HG02852 (cell line): ENCODE data around the gene TEKT1.
"Not testable (repeated sequence)": the region's sequence is repeated elsewhere in the genome, so short reads cannot be mapped to it uniquely, and the experiment has no call there.

Experiments used
- ATAC-seq: cut with Tn5 transposase; IDR thresholded peaks from one replicate; pipeline ENCODE4 v1.9.1; 2021; ENCODE audit warnings: mild to moderate bottlenecking, moderate library complexity; ENCODE audit not compliant: unreplicated experiment

TEKT1 gene

DNA sequence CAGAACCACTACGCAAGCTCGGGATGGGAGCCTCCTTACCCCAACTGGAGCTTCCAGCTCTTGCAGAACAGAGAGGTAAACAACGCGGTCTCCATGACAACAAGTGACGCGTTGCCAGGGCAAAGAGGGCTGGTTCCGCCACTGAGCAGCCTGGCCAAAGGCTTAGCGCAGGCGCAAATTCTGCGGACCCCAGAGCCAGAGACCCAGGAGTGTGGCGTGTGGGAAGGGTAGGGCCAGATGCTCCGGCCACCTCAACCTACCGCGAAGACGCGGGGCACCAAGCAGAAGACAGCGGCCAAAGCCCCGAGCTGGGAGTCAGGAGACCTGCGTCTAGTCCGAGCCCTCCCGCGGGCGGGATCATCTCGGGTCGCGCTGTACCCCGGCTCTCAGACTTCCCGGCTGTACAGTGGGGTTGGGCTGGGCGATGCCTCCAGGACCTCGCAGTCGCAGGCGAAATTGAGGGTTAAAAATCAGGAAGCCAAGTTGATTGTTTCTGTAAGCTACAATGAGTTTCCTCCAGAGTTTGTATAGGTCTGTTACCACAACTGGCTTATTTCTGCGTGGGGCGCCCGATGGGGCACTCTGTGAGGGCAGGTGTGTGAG, at the start of gene TEKT1:
TEKT1 (minus strand) TSS at position 69 of the 603 bp plus-strand sequence. CDS start 1,353 bp downstream, outside the sequence.
- ATAC-seq = no peak

DNA sequence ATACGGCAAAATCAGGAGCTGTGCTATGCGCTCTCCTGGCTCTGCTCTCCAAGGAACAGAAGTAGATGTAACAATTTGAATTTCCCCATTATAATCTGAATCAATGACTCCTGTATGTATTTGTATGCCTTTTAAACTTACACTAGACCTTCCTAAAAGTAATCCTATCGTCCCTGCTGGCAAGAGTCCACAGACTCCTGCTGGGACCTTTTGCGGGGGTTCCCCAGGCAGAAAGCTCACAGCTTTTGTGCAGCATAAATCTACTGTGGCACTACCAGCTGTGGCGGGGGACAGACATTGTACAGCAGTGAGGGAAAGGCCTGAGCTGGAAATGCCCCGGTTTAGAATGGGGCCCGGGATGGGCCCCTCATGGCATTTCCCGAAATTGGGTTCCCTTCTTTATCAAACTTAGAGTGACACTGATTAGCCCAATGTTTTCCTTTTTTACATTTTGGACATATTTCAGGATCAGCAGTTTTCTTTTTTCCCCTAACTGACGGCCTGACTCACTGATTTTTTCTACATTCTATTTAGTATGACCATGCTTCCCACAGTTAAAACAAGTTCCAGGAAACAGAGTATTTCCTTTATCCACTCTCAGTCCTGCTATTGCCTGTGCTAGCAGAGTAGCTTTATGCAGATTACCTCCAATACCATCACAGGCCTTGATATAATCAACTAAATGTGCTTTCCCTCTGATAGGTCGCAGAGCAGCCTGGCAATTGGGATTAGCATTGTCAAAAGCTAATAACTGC, 47.9 kb upstream of the TEKT1 start:
- not testable (repeated sequence) for ATAC-seq

DNA sequence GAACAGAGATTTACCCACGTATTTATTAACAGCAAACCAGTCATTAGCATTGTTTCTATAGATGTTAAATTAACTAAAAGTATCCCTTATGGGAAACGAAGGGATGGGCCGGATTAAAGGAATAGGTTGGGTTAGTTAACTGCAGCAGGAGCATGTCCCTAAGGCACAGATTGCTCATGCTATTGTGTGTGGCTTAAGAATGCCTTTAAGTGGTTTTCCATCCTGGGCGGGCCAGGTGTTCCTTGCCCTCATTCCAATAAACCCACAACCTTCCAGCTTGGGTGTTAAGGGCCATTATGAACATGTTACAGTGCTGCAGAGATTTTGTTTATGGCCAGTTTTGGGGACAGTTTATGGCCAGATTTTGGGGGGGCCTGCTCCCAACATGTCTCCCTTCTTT, 43.7 kb upstream of the TEKT1 start:
- not testable (repeated sequence) for ATAC-seq

DNA sequence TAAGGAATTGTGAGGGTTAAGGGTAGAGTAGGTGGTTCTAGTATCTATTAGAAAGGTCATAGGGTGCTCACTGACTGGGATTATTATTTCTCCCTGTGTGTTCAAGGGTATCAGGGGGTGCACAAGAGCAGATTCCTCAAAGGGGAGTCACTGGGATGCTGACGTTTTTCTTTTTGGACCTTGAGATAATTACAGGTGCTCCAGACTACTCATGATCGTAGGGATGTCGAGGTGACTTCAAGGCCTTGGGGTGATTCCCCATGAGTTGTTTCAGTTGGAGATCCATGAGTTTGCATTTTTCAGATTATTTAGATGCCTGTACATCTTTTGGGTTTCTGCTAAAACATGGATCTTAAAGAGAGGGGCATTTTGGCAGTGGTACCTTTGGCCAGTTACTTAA, 41.4 kb upstream of the TEKT1 start:
- no peak for ATAC-seq

DNA sequence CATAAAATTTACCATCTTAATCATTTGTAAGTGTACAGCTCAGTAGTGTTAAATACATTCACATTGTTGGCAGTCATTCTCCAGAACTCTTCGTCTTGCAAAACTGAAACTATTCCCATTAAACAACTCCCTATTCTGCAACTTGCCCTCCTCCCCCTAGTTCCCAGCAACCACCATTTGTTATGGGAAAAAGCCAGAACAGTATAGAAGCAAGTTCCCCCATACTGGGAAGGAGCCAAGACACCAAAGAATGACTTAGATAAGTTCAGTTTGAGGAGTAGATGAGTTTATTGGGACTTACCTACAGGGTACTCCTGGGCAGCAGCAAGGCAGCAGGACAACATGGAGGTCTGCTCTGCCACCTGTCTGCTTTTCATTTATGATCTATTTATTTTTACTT, 39.3 kb upstream of the TEKT1 start:
- ATAC-seq = no peak

DNA sequence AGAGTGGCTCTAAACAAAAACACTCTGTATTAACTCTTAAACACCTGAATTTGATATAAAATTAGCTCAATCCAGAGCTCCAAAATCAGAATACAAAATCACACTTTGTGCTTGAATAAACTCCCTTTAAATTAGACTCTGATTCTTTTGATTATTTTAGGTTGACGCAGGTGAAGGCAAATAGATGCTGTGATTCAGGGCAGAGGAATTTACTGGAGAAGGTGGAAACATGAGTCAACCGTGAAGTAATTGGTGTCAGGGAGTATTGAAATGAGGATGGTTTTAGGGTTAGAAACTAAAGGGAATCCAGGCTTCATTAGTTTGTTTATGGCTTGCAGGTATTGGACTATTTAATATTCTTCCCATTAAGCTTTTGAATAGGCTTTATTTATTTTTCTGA, 37.1 kb upstream of the TEKT1 start:
- no peak for ATAC-seq

DNA sequence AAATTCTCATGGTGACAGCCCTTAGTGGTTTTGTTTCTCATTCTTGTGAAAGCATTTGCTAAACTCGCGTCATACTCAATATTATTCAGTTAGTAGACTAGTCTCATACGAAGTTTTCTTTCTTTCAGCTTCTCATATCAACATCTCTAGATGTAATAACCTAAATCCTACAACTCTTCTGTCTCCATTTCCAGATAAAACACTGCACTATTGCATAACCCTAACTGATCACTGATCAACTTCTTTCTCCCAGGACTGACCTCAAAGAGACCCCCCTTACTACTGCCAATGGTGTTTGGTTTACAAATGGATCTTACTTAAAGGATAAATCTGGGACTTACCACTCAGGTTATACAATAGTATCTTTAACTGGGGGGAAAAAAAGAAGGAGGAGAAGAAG, 36.3 kb upstream of the TEKT1 start:
- no peak for ATAC-seq

DNA sequence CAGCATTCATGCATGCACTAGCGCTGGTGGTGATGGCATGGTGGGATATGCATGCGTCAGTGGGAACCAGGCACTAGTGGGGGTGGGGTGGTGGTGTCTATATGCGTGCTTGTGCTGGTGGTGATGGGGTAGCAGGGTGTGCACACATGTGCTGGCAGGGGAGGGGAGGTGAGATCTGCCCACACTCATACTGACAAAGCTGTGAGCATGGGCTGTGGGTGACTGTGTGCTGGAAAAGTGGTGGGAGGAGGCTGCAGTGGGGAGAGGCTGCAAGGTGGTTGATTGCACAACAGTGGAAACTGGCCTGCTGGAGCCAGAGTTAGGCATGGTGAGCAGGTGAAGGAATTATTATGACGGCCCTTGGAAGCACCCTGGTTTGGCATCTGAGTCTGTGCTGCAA, 31.3 kb upstream of the TEKT1 start:
- no peak for ATAC-seq

DNA sequence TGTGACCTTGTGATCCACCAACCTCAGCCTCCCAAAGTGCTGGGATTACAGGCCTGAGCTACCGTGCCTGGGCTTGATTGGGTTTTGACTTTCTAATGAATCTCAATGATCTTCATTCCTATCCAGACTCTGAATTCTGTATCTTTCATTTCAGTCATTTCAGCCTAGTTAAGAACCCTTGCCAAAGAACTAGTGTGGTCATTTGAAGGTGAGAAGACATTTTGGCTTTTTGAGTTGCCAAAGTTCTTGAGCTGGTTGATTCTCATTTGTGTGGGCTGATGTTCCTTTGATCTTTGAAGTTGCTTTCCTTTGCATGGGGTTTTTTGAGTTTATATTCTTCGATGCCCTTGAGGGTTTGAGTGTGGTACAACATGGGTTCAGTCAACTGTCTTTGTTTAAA, 30.6 kb upstream of the TEKT1 start:
- no peak for ATAC-seq

DNA sequence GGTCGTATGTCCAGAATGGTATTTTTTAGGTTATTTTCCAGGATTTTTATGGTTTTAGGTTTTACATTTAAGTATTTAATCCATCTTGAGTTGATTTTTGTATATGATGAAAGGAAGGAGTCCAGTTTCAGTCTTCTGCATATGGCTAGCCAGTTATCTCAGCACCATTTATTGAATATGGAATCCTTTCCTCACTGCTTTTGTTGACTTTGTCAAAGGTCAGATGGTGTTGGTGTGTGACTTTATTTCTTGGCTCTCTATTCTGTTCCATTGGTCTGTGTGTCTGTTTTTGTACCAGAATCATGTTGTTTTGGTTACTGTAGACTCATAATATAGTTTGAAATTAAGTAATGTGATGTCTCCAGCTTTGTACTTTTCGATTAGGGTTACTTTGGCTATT, 26.4 kb upstream of the TEKT1 start:
- ATAC-seq = no peak

DNA sequence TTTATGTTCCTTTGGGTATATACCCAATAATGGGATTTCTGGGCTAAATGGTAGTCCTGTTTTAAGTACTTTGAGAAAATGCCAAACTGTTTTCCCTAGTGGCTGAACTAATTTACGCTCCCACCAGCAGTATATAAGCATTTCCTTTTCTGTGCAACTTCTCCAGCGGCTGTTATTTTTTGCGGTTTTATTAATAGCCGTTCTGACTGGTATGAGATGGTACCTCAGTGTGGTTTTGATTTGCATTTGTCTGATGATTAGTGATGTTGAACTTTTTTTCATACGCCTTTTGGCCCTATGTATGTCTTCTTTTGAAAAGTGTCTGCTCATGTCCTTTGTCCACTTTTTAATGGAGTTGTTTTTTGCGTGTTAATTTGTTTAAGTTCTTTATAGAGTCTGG, 25.8 kb upstream of the TEKT1 start:
- no peak for ATAC-seq

DNA sequence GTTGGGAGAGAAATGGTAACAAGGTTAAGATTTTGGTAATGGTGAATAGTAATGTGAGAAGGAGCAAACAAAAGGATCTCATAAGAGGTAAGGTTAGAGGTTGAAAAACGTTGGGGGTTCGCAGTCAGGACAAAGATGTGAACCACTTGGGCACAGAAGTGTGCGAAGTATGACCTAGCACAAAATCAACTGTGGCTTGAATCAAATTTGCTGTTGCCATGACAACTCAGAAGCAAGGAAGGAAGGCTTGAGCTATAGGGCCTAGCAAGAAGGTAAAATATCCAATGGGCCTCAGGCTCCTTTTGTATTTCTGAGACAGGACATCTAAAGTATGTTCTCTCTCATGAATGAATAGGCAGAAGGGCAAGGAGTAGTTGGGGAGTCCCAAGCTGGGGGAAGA, 24.5 kb upstream of the TEKT1 start:
- no peak for ATAC-seq

DNA sequence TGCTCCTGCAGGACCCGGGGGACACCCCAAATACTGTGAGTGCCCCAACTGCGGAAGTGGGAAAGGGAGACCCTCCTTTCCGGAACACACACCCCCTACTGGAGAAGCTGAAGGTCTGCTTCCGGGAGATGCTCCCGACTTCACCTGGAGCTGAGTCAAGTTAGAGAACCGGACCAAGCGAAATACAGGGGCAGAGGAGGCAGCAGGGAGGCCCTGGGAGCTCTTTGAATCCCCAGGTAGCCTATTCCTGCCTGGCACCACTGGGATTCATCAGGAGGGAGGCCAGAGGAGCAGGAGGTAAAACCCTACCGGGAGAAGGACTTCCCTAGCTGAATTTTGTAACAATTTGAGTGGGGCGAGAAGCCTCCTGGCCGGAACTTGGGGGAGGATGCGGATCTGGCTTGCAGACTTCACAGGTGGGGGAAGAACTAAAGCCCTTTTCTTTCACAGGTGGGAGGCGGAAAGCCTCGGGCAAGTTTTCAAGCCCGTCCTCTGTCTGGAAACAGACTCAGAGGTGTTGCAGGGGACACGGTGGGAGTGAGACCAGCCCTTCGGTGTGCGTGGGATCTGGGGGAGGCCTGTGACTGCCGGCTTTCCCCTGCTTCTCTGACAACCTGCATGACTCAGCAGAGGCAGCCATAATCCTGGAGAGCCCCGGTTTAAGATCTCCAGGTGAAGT, 22.4 kb upstream of the TEKT1 start:
- no peak for ATAC-seq

DNA sequence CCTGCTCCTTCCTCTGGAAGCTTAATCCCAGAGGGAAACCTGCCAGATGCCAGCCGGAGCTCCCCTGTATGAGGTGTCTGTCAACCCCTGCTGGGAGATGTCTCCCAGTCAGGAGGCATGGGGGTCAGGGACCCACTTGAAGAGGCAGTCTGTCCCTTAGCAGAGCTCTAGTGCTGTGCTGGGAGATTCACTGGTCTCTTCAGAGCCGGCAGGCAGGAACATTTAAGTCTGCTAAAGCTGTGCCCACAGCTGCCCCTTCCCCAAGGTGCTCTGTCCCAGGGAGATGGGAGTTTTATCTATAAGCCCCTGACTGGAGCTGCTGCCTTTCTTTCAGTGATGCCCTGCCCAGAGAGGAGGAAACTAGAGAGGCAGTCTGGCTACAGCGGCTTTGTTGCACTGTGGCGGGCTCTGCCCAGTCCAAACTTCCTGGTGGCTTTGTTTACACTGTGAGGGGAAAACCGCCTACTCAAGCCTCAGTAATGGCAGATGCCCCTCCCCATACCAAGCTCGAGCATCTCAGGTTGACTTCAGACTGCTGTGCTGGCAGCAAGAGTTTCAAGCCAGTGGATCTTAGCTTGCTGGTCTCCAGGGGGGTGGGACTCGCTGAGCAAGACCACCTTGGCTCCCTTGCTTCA, 17.1 kb upstream of the TEKT1 start:
- not testable (repeated sequence) for ATAC-seq

DNA sequence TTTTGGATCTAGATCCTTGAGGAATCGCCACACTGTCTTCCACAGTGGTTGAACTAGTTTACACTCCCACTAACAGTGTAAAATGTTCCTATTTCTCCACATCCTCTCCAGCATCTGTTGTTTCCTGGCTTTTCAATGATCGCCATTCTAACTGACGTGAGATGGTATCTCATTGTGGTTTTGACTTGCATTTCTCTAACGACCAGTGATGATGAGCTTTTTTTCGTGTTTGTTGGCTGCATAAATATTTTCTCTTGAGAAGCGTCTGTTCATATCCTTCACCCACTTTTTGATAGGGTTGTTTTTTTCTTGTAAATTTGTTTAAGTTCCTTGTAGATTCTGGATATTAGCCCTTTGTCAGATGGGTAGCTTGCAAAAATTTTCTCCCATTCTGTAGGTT, 14.6 kb upstream of the TEKT1 start:
- ATAC-seq = not testable (repeated sequence)

DNA sequence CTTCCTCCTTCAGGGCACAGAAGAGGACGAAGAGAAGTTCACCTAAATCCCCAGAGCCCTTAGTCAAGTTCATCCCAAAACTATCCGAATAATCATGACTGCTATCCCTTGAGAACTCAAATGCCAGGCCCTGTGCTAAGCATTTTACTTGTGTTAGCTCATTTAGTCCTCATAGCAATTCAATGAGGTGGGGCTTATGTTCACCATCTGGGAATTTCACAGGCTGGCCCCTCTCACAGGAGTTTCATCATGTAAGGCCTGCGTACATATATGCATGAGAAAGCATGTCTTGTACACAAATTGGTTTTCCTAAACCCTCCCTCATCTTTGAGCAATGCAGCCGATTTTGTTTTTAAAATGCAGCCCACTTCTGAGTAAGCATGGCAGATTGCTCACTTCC, 12.9 kb upstream of the TEKT1 start:
- ATAC-seq = not testable (repeated sequence)

DNA sequence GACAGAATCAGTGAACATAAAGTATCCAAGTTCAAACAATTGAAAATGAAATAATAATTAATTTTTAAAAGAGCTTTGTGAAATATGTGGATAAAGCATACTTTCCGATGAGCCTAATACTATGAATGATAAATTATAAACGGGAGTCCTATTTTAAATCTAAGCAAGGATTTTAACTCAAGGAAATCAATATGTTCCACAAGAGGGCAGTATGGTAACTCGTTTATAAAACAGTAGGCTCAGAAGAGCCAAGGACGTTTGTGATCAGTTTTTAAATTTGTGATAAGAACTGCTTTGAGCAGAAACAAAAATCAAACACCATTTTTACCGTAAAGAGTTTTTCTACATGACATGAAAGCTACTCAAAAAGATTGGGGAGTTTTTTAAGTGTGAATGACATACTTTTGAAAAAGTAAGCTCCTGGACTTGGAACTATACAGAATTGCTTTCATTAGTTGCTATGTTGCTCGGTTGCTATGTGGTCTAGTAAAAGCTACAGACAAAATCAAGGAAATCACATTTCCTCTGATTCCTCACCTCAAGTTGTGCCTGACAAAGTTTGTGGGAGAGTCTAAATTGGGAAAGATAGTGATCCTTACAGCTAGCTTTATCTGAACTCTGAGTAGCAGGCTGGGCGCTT, 11.8 kb upstream of the TEKT1 start:
- no peak for ATAC-seq

DNA sequence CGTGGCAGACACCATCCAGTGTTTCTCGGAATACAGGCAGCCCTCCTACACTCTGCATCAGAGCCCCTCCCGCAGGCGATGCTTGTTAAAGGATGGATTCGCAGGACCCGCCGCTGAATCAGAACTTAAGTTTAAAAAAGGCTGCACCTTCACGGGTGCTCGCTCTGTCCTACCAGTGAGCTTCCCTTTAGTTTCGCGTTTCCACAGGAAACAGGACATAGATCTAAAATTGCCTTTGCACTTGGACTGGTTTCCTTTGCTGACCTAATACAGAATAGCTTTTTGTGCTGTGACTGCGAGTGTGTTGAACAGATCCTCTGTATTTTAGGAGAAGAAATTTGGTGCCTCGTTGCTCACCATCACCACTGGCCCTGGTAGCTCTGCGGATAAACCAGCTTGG, 10.2 kb upstream of the TEKT1 start:
- ATAC-seq = not testable (repeated sequence)

DNA sequence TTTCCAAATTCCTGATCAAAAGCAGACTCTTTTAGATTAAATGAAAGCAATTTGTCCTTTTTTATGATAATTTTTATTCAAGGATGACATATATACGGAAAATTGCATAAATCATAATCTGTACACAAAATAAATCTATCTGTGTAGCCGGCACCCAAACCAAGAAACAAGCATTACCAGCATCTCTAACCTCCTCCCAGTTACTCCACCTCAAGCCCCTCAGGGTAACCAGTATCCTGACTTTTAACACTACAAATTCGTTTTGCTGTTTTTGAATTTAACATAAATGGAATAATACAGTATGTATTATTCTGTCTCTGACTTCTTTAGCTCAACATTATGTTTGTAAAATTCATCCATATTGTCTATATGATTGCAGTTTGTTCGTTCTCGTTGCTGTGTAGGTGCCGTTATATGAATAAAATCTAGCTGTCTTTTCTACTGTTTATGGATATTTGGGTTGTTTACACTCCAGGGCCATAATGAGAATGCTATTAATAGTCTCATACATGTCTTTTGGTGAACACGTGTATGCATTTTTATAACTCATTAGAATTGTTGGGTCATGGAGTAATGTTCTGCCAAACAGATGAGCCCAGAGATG, 1.0 kb downstream of the TEKT1 start:
- no peak for ATAC-seq

DNA sequence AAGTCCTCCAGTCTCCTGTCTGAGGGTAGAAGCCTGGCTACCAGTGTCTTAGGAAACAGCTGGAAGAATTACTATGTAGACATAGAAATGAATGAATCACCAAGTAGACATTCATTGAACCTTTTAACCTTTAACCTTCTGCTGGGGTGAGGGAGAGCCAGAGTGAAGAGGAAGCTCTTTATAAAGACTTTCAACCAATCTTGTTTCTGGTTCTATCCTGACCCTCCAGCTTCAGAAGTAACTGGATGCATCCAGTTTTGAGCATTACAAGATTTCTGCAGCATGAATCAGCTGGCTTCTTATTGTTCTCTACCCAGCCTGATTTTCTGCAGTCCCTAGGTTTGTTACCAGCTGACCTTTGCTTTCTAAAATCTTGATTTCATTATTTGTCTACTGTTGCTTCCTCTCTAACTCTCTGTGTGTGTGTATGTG, 8.5 kb downstream of the TEKT1 start:
- no peak for ATAC-seq

DNA sequence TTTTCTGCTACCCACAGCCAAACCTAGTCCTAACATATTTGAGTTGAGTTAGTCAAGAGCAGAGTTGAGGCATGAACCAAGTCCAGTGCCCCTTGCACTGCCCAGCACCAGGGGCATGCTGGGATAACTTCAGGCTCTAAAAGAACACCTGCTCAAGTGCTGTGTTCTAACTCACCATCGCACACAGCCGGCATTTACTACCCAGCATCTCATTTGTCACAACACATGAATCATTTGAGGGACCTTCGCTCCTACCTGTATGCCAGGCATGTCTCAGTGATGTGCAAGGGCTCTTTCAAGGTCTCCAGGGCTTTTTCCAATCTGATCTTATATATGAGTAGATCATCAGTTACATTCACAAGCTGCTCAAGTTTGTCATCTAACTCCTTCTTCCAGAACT, 12.6 kb downstream of the TEKT1 start:
- no peak for ATAC-seq
